ENCODE results near the gene P2RY12.
"Not testable (repeated sequence)": the region's sequence is repeated elsewhere in the genome, so short reads cannot be mapped to it uniquely, and the experiment has no call there.

Gene P2RY12

GRCh38 chr3:151392191-151392590 is 7.6 kb upstream of the P2RY12 start:
- not testable (repeated sequence) for DNase-seq

- DNase-seq, result no peak
Measured at GRCh38 chr3:151391720-151392119, 7.2 kb upstream of the P2RY12 start.

GRCh38 chr3:151387842-151388241 is 3.3 kb upstream of the P2RY12 start:
- DNase-seq, result no peak

- DNase-seq, result no peak
Measured at GRCh38 chr3:151387432-151387831, 2.9 kb upstream of the P2RY12 start.

GRCh38 chr3:151386056-151386455 is 1.5 kb upstream of the P2RY12 start:
- no peak for DNase-seq

GRCh38 chr3:151383956-151384355 is 597 bp downstream of the P2RY12 start:
- no peak for DNase-seq

GRCh38 chr3:151383111-151383510 is 1.4 kb downstream of the P2RY12 start:
- no peak for DNase-seq

GRCh38 chr3:151382671-151383070 is 1.9 kb downstream of the P2RY12 start:
- DNase-seq, result no peak

GRCh38 chr3:151379083-151379734 is 5.3 kb downstream of the P2RY12 start:
- no peak for DNase-seq

- no peak for DNase-seq
Measured at GRCh38 chr3:151377768-151378385, 6.7 kb downstream of the P2RY12 start.

GRCh38 chr3:151372063-151372820 is 12.3 kb downstream of the P2RY12 start:
- DNase-seq, result no peak

- no peak for DNase-seq
Measured at GRCh38 chr3:151371526-151371925, 13.0 kb downstream of the P2RY12 start.

- DNase-seq, result no peak
Measured at GRCh38 chr3:151367448-151367847, 17.1 kb downstream of the P2RY12 start.

GRCh38 chr3:151366993-151367392 is 17.6 kb downstream of the P2RY12 start:
- DNase-seq, result no peak

- DNase-seq, result no peak
Measured at GRCh38 chr3:151362751-151363174, 21.8 kb downstream of the P2RY12 start.

GRCh38 chr3:151357463-151357850 is 27.1 kb downstream of the P2RY12 start:
- no peak for DNase-seq

GRCh38 chr3:151356794-151357462 is 27.6 kb downstream of the P2RY12 start:
- no peak for DNase-seq

- no peak for DNase-seq
Measured at GRCh38 chr3:151351648-151352047, 32.9 kb downstream of the P2RY12 start.

- no peak for DNase-seq
Measured at GRCh38 chr3:151351219-151351618, 33.3 kb downstream of the P2RY12 start.

GRCh38 chr3:151350656-151351055 is 33.9 kb downstream of the P2RY12 start:
- no peak for DNase-seq

GRCh38 chr3:151347432-151347831 is 37.1 kb downstream of the P2RY12 start:
- no peak for DNase-seq

GRCh38 chr3:151346292-151346691 is 38.3 kb downstream of the P2RY12 start:
- no peak for DNase-seq

- no peak for DNase-seq
Measured at GRCh38 chr3:151345859-151346258, 38.7 kb downstream of the P2RY12 start.

- DNase-seq, result no peak
Measured at GRCh38 chr3:151331696-151332095, 52.9 kb downstream of the P2RY12 start.
